ENCODE results near the gene DENND5A.
"Not testable (repeated sequence)": the region's sequence is repeated elsewhere in the genome, so short reads cannot be mapped to it uniquely, and the experiment has no call there.

DNA sequence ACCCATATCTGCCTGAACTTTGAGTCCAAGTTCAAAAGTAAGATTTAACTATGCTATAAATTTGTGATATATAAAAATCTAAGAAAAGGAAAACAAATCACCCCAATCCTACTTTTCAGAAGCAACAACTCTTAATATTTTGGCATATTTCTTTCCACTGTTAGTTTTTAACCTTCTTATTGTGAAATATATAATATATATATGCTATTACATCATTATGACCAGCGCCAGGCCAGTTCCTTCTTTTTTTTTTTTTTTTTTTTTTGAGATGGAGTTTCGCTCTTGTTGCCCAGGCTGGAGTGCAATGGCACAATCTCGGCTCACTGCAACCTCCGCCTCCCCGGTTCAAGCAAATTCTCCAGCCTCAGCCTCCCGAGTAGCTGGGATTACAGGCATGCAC is 103.2 kb downstream of the DENND5A start:
- TF ChIP-seq, protein P1, sequence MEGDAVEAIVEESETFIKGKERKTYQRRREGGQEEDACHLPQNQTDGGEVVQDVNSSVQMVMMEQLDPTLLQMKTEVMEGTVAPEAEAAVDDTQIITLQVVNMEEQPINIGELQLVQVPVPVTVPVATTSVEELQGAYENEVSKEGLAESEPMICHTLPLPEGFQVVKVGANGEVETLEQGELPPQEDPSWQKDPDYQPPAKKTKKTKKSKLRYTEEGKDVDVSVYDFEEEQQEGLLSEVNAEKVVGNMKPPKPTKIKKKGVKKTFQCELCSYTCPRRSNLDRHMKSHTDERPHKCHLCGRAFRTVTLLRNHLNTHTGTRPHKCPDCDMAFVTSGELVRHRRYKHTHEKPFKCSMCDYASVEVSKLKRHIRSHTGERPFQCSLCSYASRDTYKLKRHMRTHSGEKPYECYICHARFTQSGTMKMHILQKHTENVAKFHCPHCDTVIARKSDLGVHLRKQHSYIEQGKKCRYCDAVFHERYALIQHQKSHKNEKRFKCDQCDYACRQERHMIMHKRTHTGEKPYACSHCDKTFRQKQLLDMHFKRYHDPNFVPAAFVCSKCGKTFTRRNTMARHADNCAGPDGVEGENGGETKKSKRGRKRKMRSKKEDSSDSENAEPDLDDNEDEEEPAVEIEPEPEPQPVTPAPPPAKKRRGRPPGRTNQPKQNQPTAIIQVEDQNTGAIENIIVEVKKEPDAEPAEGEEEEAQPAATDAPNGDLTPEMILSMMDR (IDR thresholded peaks at IDR 0.05) = not testable (repeated sequence)
- TF ChIP-seq, protein P2, sequence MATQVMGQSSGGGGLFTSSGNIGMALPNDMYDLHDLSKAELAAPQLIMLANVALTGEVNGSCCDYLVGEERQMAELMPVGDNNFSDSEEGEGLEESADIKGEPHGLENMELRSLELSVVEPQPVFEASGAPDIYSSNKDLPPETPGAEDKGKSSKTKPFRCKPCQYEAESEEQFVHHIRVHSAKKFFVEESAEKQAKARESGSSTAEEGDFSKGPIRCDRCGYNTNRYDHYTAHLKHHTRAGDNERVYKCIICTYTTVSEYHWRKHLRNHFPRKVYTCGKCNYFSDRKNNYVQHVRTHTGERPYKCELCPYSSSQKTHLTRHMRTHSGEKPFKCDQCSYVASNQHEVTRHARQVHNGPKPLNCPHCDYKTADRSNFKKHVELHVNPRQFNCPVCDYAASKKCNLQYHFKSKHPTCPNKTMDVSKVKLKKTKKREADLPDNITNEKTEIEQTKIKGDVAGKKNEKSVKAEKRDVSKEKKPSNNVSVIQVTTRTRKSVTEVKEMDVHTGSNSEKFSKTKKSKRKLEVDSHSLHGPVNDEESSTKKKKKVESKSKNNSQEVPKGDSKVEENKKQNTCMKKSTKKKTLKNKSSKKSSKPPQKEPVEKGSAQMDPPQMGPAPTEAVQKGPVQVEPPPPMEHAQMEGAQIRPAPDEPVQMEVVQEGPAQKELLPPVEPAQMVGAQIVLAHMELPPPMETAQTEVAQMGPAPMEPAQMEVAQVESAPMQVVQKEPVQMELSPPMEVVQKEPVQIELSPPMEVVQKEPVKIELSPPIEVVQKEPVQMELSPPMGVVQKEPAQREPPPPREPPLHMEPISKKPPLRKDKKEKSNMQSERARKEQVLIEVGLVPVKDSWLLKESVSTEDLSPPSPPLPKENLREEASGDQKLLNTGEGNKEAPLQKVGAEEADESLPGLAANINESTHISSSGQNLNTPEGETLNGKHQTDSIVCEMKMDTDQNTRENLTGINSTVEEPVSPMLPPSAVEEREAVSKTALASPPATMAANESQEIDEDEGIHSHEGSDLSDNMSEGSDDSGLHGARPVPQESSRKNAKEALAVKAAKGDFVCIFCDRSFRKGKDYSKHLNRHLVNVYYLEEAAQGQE (IDR thresholded peaks at IDR 0.05; ENCODE audit: insufficient read depth in 1 of 2, low read depth in 2 of 2, low read length in 1 of 2) = not testable (repeated sequence)

Data from Panc1 (cell line).